HPDE6-E6E7 (cell line): ENCODE data around the gene EIPR1.
"Not testable (repeated sequence)": the region's sequence is repeated elsewhere in the genome, so short reads cannot be mapped to it uniquely, and the experiment has no call there.

Experiments used
- DNase-seq: peaks from one replicate; pipeline ENCODE4 v3.0.0; 2011; ENCODE audit warnings: missing footprints; ENCODE audit errors: extremely low spot score

EIPR1 gene

GRCh38 chr2:3193443-3194330, 183.9 kb downstream of the EIPR1 start:
- DNase-seq: no peak

- no peak for DNase-seq
Measured at GRCh38 chr2:3192920-3193319, 184.7 kb downstream of the EIPR1 start.

- DNase-seq: no peak
Measured at GRCh38 chr2:3192281-3192818, 185.3 kb downstream of the EIPR1 start.

- no peak for DNase-seq
Measured at GRCh38 chr2:3189961-3190360, 187.7 kb downstream of the EIPR1 start.

- DNase-seq: no peak
Measured at GRCh38 chr2:3189076-3189591, 188.5 kb downstream of the EIPR1 start.

- DNase-seq: no peak
Measured at GRCh38 chr2:3188405-3188946, 189.1 kb downstream of the EIPR1 start.

GRCh38 chr2:3187467-3187866, 190.2 kb downstream of the EIPR1 start:
- no peak for DNase-seq

- DNase-seq: no peak
Measured at GRCh38 chr2:3186766-3187165, 190.9 kb downstream of the EIPR1 start.

GRCh38 chr2:3185910-3186309, 191.7 kb downstream of the EIPR1 start:
- DNase-seq: no peak

GRCh38 chr2:3185256-3185655, 192.4 kb downstream of the EIPR1 start:
- DNase-seq: no peak

GRCh38 chr2:3184167-3184566, 193.5 kb downstream of the EIPR1 start:
- no peak for DNase-seq

GRCh38 chr2:3183766-3184165, 193.9 kb downstream of the EIPR1 start:
- no peak for DNase-seq

GRCh38 chr2:3182848-3183247, 194.8 kb downstream of the EIPR1 start:
- no peak for DNase-seq

- no peak for DNase-seq
Measured at GRCh38 chr2:3181416-3182010, 196.1 kb downstream of the EIPR1 start.

- not testable (repeated sequence) for DNase-seq
Measured at GRCh38 chr2:3180909-3181221, 196.8 kb downstream of the EIPR1 start.

GRCh38 chr2:3180082-3180908, 197.3 kb downstream of the EIPR1 start:
- no peak for DNase-seq

- no peak for DNase-seq
Measured at GRCh38 chr2:3179626-3180025, 198.0 kb downstream of the EIPR1 start.

GRCh38 chr2:3179208-3179607, 198.4 kb downstream of the EIPR1 start:
- no peak for DNase-seq

- no peak for DNase-seq
Measured at GRCh38 chr2:3178578-3179031, 199.0 kb downstream of the EIPR1 start.

- no peak for DNase-seq
Measured at GRCh38 chr2:3177891-3178577, 199.6 kb downstream of the EIPR1 start.

- no peak for DNase-seq
Measured at GRCh38 chr2:3176869-3177255, 200.8 kb downstream of the EIPR1 start.
